Measurements from ENCODE around the gene IL1RL1.
A peak's percentile ranks its signal among the peaks of the same experiment; 100 is the strongest.

The IL1RL1 gene

DNA sequence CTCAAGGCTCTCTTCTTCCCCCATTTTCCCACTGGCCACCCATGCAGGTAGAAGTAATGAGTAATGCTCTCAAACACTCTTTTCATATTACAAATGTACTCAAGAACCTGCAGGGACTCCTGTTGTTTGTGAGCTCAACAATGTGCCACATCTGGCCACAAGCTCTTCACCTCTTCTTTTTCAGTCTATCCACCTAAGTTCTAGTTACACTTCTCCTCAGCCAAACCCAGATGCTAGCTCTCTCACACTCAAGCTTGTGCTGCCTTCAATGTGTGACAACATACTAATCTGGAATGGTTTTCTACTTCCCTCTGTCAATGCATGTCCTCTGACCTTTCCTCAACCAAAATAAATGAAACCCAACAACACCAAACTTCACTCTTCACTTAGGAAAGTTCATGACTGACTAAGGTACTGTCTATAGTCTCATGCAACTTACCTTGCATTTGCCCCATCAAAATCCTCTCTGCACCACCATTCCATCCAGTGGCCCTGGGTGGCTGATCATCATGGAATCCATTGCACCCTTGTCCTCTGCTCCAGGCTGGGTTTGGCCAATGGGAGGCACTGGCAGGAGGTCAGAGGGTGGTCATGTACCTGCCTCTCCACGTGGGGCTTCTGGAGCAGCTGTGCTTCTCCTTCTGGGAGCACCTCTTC, 38.9 kb downstream of the IL1RL1 start:
- no peak for TF ChIP-seq CTCF (IDR thresholded peaks at IDR 0.05; ENCODE audit: low read depth, low read length)
- no peak for DNase-seq (ENCODE audit: low read depth, low spot score)
- no peak overlapping the region for H3K4me3 ChIP-seq (ENCODE audit: low read depth, low read length)
- in situ Hi-C loops (cut with HindIII; ENCODE audit: low sequenced_read_pairs): no loop called here

DNA sequence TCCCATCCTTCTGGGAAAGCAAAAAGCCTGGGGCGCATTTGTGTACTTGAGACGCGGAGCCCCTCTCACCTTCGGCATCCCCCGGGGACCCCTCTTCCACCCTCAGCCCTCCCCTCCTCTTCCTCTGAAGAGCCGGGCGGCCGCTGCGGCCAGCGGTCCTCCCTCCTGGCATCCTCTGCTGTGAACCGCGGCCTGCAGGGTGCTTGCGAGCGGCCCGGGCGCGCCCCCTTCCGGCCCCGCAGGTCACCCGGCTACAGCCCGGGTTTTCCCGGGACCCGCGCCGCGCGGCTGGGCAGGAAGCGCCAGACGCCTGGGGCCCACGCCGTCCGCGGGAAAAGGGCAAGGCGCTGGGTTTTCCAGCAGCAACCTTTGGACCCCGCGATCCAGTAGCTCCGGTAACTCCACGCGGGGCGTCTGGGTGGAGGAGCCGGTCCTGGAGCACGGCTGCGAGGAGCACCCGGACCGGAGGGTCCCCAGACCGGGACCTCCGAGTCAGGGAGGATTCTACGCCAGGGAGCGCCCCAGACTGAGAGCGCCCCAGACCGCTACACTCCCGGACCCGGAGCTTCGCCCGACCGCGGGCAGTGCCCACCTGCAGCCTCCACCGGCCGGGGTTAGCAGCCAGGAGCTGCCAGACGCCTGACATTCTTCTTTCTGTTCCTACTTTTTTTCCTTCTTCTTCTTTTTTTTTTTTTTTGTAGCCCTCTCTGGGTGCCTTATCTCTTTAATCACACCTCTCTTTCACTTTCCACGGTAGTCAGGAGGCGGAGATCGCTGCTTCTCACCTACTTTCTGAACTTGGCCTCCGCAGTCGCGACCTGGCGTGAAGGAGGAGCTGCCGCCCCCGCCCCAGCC, 44.4 kb downstream of the IL1RL1 start, which contains the start of gene IL18R1:
IL18R1 (plus strand) TSS at position 271 of the 855 bp plus-strand sequence. CDS start 6,865 bp downstream, outside the sequence.
- peak; percentile 74 for TF ChIP-seq CTCF (IDR thresholded peaks at IDR 0.05; ENCODE audit: low read depth, low read length)
- in situ Hi-C loops (cut with HindIII; ENCODE audit: low sequenced_read_pairs): no loop called here
- H3K4me3 ChIP-seq (ENCODE audit: low read depth, low read length): peak within 1 kb of the TSS; percentile 61
- DNase-seq (ENCODE audit: low read depth, low spot score): peak; percentile 71

- TF ChIP-seq CTCF (IDR thresholded peaks at IDR 0.05; ENCODE audit: low read depth, low read length): no peak
- in situ Hi-C loops (cut with HindIII; ENCODE audit: low sequenced_read_pairs): no loop called here
- no peak for DNase-seq (ENCODE audit: low read depth, low spot score)
Observed at GRCh38 chr2:102356381-102356712, 45.0 kb downstream of the IL1RL1 start.

GRCh38 chr2:102356741-102357140, 45.4 kb downstream of the IL1RL1 start:
- DNase-seq (ENCODE audit: low read depth, low spot score): no peak
- no peak for TF ChIP-seq CTCF (IDR thresholded peaks at IDR 0.05; ENCODE audit: low read depth, low read length)
- H3K4me3 ChIP-seq (ENCODE audit: low read depth, low read length): no peak overlapping the region
- in situ Hi-C loops (cut with HindIII; ENCODE audit: low sequenced_read_pairs): no loop called here

More at GRCh38 chr2:102356381-102356712, 45.0 kb downstream of the IL1RL1 start:
- H3K4me3 ChIP-seq (ENCODE audit: low read depth, low read length): peak overlapping the region; percentile 61

GRCh38 chr2:102357937-102358336, 46.6 kb downstream of the IL1RL1 start:
- no peak for TF ChIP-seq CTCF (IDR thresholded peaks at IDR 0.05; ENCODE audit: low read depth, low read length)
- no peak for DNase-seq (ENCODE audit: low read depth, low spot score)
- in situ Hi-C loops (cut with HindIII; ENCODE audit: low sequenced_read_pairs): no loop called here
- H3K4me3 ChIP-seq (ENCODE audit: low read depth, low read length): no peak overlapping the region

- no peak for DNase-seq (ENCODE audit: low read depth, low spot score)
- in situ Hi-C loops (cut with HindIII; ENCODE audit: low sequenced_read_pairs): no loop called here
- no peak overlapping the region for H3K4me3 ChIP-seq (ENCODE audit: low read depth, low read length)
- no peak for TF ChIP-seq CTCF (IDR thresholded peaks at IDR 0.05; ENCODE audit: low read depth, low read length)
Observed at GRCh38 chr2:102358496-102358895, 47.1 kb downstream of the IL1RL1 start.
